OCI-LY3 (cell line): ENCODE results near the gene HIVEP2.

Experiments used
- EZH2phosphoT487 ChIP-seq: fragments of 200-600 bp; shearing (Covaris generic); IDR thresholded peaks from 2 replicates; pipeline ENCODE4 v1.6.1; 2018; ENCODE audit warnings: antibody characterized with exemption, mixed run types, low read depth
- TF ChIP-seq, protein P1 (sequence below): fragments of 200-600, 300-600 bp; sonication (generic); IDR thresholded peaks from 2 replicates; pipeline ENCODE4 v1.5.1; 2014; ENCODE audit warnings: antibody characterized with exemption, low read length, low read depth

DNA sequence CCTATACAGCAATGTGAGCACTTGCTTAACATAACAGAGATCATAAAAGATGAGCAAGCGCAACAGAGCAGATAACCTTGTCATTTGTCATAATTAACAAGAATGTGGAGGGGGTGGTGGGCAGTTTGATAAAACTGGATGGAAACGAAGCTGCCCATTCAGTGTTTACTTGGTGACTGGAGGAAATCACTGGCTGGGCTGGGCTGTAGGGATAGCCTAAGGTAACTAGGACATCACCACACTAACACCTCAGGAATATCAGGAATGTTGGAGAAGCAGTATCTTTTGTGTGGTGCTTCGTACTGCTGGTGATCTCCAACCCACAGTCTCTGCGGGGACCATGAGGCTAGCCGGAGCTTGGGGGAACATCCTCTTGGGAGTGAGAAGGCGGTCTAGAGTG lies 218.4 kb downstream of the HIVEP2 start:
- TF ChIP-seq, protein P1, sequence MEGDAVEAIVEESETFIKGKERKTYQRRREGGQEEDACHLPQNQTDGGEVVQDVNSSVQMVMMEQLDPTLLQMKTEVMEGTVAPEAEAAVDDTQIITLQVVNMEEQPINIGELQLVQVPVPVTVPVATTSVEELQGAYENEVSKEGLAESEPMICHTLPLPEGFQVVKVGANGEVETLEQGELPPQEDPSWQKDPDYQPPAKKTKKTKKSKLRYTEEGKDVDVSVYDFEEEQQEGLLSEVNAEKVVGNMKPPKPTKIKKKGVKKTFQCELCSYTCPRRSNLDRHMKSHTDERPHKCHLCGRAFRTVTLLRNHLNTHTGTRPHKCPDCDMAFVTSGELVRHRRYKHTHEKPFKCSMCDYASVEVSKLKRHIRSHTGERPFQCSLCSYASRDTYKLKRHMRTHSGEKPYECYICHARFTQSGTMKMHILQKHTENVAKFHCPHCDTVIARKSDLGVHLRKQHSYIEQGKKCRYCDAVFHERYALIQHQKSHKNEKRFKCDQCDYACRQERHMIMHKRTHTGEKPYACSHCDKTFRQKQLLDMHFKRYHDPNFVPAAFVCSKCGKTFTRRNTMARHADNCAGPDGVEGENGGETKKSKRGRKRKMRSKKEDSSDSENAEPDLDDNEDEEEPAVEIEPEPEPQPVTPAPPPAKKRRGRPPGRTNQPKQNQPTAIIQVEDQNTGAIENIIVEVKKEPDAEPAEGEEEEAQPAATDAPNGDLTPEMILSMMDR: no peak
- TF ChIP-seq EZH2phosphoT487: no peak
